K562 (cell line): ENCODE data around the gene RETREG1. TPM values are rescaled to one million over a fixed set of nuclear protein-coding genes. Genes with fewer than 3 reads are reported as not detected.

Experiments
- ATAC-seq: fragments of 200-7000 bp; cut with Tn5 transposase; 3 replicates; pipeline ENCODE4 v1.9.1; 2020; ENCODE audit warnings: moderate library complexity
- BruUV-seq: library from RNA; stranded (reverse); fragments of 400-500 nt; replicated peaks from 2 replicates; lab custom pipeline; 2021; lab: Mats Ljungman, UMichigan
- CTCF ChIA-PET: fragments of 300-600 bp; formaldehyde crosslinking; extraction: SDS; loops from one replicate; lab custom pipeline; 2021; ENCODE audit warnings: low intra/inter-chr PET ratio; lab: Yijun Ruan, JAX
- POLR2A ChIA-PET: fragments of 300-600, 350-650 bp; sonication (Branson Sonifier 250); formaldehyde crosslinking; extraction: SDS; loops from one replicate; lab custom pipeline; 2021; ENCODE audit warnings: antibody characterized with exemption, inconsistent platforms; lab: Yijun Ruan, JAX
- DNase-seq, 4 experiments: peaks; one replicate each; pipeline versions ENCODE4 v3.0.0 to v3.0.0-alpha.2; 2011 to 2018; ENCODE audit warnings: low spot score in 3 of 4, mixed read lengths in 3 of 4; ENCODE audit errors: extremely low read depth in 1 of 4
- FAIRE-seq: peaks from 2 replicates; lab custom pipeline; 2011; peaks lifted over from hg19 to GRCh38; lab: Jason Lieb, UNC
- H2AFZ ChIP-seq: 2 replicates; pipeline ENCODE4 v1.6.0; 2011; ENCODE audit warnings: low read depth, low read length, control low read depth, inconsistent platforms
- H3K27ac ChIP-seq: fragments of 200-600 bp; 3 replicates; pipeline ENCODE4 v1.8.0; 2011; ENCODE audit warnings: low read depth, mild to moderate bottlenecking, control low read depth, inconsistent platforms, low read length, moderate library complexity, mixed read lengths; ENCODE audit errors: extremely low read depth
- H3K27me3 ChIP-seq, 2 experiments: fragments of 300-600 bp in 1 of 2; 2 replicates in 1 of 2; 3 replicates in 1 of 2; pipeline versions ENCODE4 v1.6.0 to v1.8.0; 2011; ENCODE audit warnings: inconsistent platforms in 2 of 2, low read length in 2 of 2, mild to moderate bottlenecking in 1 of 2, mixed read lengths in 1 of 2, moderate library complexity in 1 of 2; ENCODE audit not compliant: control insufficient read depth in 2 of 2, insufficient read depth in 2 of 2
- H3K36me3 ChIP-seq: fragments of 300-600 bp; 3 replicates; pipeline ENCODE4 v1.8.0; 2011; ENCODE audit warnings: mild to moderate bottlenecking, low read length, inconsistent platforms; ENCODE audit not compliant: control insufficient read depth, insufficient read depth
- H3K4me1 ChIP-seq, 2 experiments: fragments of 200-600 bp in 1 of 2; replicated peaks in 1 of 2; 2 replicates in 1 of 2; 3 replicates in 1 of 2; pipeline versions ENCODE4 v1.5.1 to v1.8.0; 2011; ENCODE audit warnings: inconsistent platforms in 2 of 2, low read length in 2 of 2, mild to moderate bottlenecking in 1 of 2, mixed read lengths in 1 of 2, moderate library complexity in 1 of 2; ENCODE audit not compliant: control insufficient read depth in 2 of 2, insufficient read depth in 2 of 2
- H3K4me2 ChIP-seq: 2 replicates; pipeline ENCODE4 v1.6.1; 2011; ENCODE audit warnings: low read length, control low read depth, inconsistent platforms, mixed read lengths; ENCODE audit not compliant: insufficient read depth
- H3K4me3 ChIP-seq: fragments of 200-600 bp; sonication (generic), shearing (Covaris generic); 2 replicates; pipeline ENCODE4 v1.5.1; 2016; ENCODE audit warnings: control low read depth, inconsistent platforms
- H3K79me2 ChIP-seq: fragments of 200-600 bp; 3 replicates; pipeline ENCODE4 v1.8.0; 2011; ENCODE audit warnings: low read length, inconsistent platforms; ENCODE audit not compliant: control insufficient read depth, insufficient read depth
- H3K9ac ChIP-seq, 2 experiments: 2 replicates each; pipeline versions ENCODE4 v1.6.0 to v1.6.1; 2011; ENCODE audit warnings: low read depth in 2 of 2, low read length in 2 of 2, control low read depth in 1 of 2, inconsistent platforms in 1 of 2, mild to moderate bottlenecking in 1 of 2, mixed read lengths in 1 of 2; ENCODE audit not compliant: insufficient read depth in 1 of 2
- H3K9me1 ChIP-seq: one replicate; pipeline ENCODE4 v1.6.0; 2011; ENCODE audit warnings: inconsistent platforms, mild to moderate bottlenecking, low read length, moderate library complexity; ENCODE audit not compliant: control insufficient read depth, insufficient read depth
- H3K9me3 ChIP-seq: replicated peaks from 2 replicates; pipeline ENCODE4 v1.5.1; 2011; ENCODE audit warnings: low read depth, low read length, inconsistent platforms; ENCODE audit not compliant: control insufficient read depth, insufficient read depth
- H4K20me1 ChIP-seq: replicated peaks from 2 replicates; pipeline ENCODE4 v1.6.1; 2011; ENCODE audit warnings: low read length, inconsistent platforms, mixed read lengths; ENCODE audit not compliant: control insufficient read depth, insufficient read depth
- IRF9 ChIP-seq: fragments of 450-650 bp; IDR thresholded peaks from 2 replicates; pipeline ENCODE4 v1.6.1; 2016; ENCODE audit warnings: missing biosample characterization, missing genetic modification characterization
- RCOR1 ChIP-seq, 2 experiments: IDR thresholded peaks; 2 replicates each; pipeline ENCODE4 v1.6.1; 2012; ENCODE audit warnings: low read depth in 2 of 2, low read length in 2 of 2, borderline replicate concordance in 1 of 2, improper control_type of control experiment in 1 of 2
- SLC30A9 ChIP-seq: fragments of 250-450 bp; sonication (Bioruptor Pico); IDR thresholded peaks from 2 replicates; pipeline ENCODE4 v1.8.0; 2022; ENCODE audit warnings: mild to moderate bottlenecking, moderate library complexity
- TCF3 ChIP-seq: sonication (generic); formaldehyde crosslinking; IDR thresholded peaks from 2 replicates; pipeline ENCODE4 v1.4.0; 2020; ENCODE audit warnings: mild to moderate bottlenecking, missing genetic modification reagents
- ZNF184 ChIP-seq: sonication (generic); formaldehyde crosslinking; IDR thresholded peaks from 2 replicates; pipeline ENCODE4 v1.5.0; 2020; ENCODE audit warnings: missing genetic modification reagents
- ZNF766 ChIP-seq: fragments of 200-800 bp; sonication (Bioruptor generic); conservative IDR thresholded peaks from 2 replicates; pipeline ENCODE4 v1.6.1; 2016; ENCODE audit warnings: missing genetic modification characterization, missing compliant biosample characterization
- ZNF830 ChIP-seq: fragments of 250-450 bp; sonication (Bioruptor Pico); IDR thresholded peaks from 2 replicates; pipeline ENCODE4 v1.5.0; 2021; ENCODE audit warnings: mild to moderate bottlenecking
- ZSCAN32 ChIP-seq: fragments of 450-650 bp; formaldehyde crosslinking; IDR thresholded peaks from 2 replicates; pipeline ENCODE4 v1.4.0; 2020; ENCODE audit warnings: mild to moderate bottlenecking, moderate library complexity
- whole genome bisulfite sequencing: fragments of 100-300 bp; shearing (Covaris generic); methylation state at CpG from one replicate; pipeline ENCODE4 v1.1.6; 2016; ENCODE audit warnings: low coverage, mixed read lengths; ENCODE audit not compliant: insufficient coverage; ENCODE audit errors: missing lambda C conversion rate; 5-methylcytosine and 5-hydroxymethylcytosine counted together
- in situ Hi-C: fragments of 300-500 bp; cut with MboI; formaldehyde crosslinking; loops from 4 replicates; pipeline ENCODE4 v1.15.0; 2018; ENCODE audit warnings: inconsistent platforms, mixed read lengths
- intact Hi-C: fragments of 100-400 bp; cut with micrococcal nuclease; formaldehyde crosslinking; loops from 2 replicates; pipeline ENCODE4 v1.14.2; 2022
- polyA plus RNA-seq, 8 experiments: library from polyadenylated mRNA; depleted of rRNA in 4 of 8; stranded (reverse) in 5 of 8; unstranded in 3 of 8; fragments of >200 nt; fragmentation: Nextera tagmentation in 2 of 8; fragmentation: Illumina TruSeq in 1 of 8; extraction: Ambion mirVana in 2 of 8; extraction: Trizol in 1 of 8; gene quantifications; 2 replicates each; pipeline versions ENCODE4 v1.2.1 to v1.2.3, GENCODE V29; 2011 to 2014; ENCODE audit warnings: inconsistent platforms in 1 of 8, missing spikeins in 1 of 8
- total RNA-seq, 7 experiments: library from RNA; depleted of rRNA in 6 of 7; stranded (reverse); fragments of >200 nt in 6 of 7; fragmentation: Illumina TruSeq in 2 of 7; extraction: Trizol in 2 of 7; gene quantifications; 2 replicates each; pipeline versions ENCODE4 v1.2.1 to v1.2.3, GENCODE V29; 2011 to 2021; ENCODE audit warnings: low replicate concordance in 1 of 7

The RETREG1 gene
- total and polyA plus RNA-seq, 9 of the 15 experiments (the other 6 are each of a cell fraction or from before 2014, with no cell fraction given): 0.01 to 0.20 (median 0.08) TPM; not detected in 5

- TF ChIP-seq SLC30A9 (CRISPR knock-in tag): no peak
- TF ChIP-seq TCF3 (CRISPR knock-in tag): no peak
- TF ChIP-seq IRF9: no peak
- TF ChIP-seq ZSCAN32 (CRISPR knock-in tag): no peak
- TF ChIP-seq ZNF766 (CRISPR knock-in tag): no peak
- TF ChIP-seq RCOR1 (IDR thresholded peaks at IDR 0.05; ENCODE audit: borderline replicate concordance in 1 of 2, low read depth in 2 of 2, low read length in 2 of 2): no peak
- no peak for TF ChIP-seq ZNF184 (CRISPR knock-in tag)
- TF ChIP-seq ZNF830 (CRISPR knock-in tag): no peak
- TF ChIP-seq, all 486 proteins: peak for 0
- H3K4me2 ChIP-seq: no peak overlapping the region
Observed at GRCh38 chr5:16524286-16524685, 92.5 kb downstream of the RETREG1 start.

More at GRCh38 chr5:16524286-16524685, 92.5 kb downstream of the RETREG1 start:
- Histone ChIP-seq H4K20me1 (0 out of 2 replicates have a peak, but pooled peaks cover 6% of the 10 kb centered on the region), H3K9ac (no peak overlapping the region), H3K4me1 (peaks cover 0 to 3% of the 10 kb centered on the region in 2 experiments; a peak in 1 of 5 replicates), H3K9me3 (no peaks in the 10 kb centered on the region), H3K27me3 (peaks cover 17 to 30% of the 10 kb centered on the region in 2 experiments), H3K4me3 (no peak overlapping the region), H3K36me3 (no peaks in the 10 kb centered on the region), H3K9me1 (no peaks in the 10 kb centered on the region), H3K27ac (no peak overlapping the region), H3K79me2 (no peaks in the 10 kb centered on the region), H2AFZ (no peak overlapping the region)
- no TSS peak for BruUV-seq
- in situ Hi-C loops: no loop called here
- ChIA-PET CTCF (no interaction called here), POLR2A (interaction anchor here (0.7 kb wide), 1 partner anchor 26 kb away, joined by 3 read pairs; no protein-coding TSS in a partner anchor)
- intact Hi-C loops: no loop called here
- FAIRE-seq (no peak), ATAC-seq (no peak), DNase-seq (no peak)
- WGBS: 0% methylated on average over 5 of the region's 5 CpGs
